Common myeloid progenitor, CD34-positive (primary cell): ENCODE data around the gene TEDDM1.
"Not testable (repeated sequence)": the region's sequence is repeated elsewhere in the genome, so short reads cannot be mapped to it uniquely, and the experiment has no call there.

Source experiments
- CTCF ChIA-PET: fragments of 350-600 bp; sonication (Branson Sonifier 250); formaldehyde crosslinking; loops from one replicate; lab custom pipeline; 2021; ENCODE audit warnings: antibody characterized with exemption; lab: Charles Lee
- POLR2A ChIA-PET: fragments of 350-600 bp; sonication (Branson Sonifier 250); formaldehyde crosslinking; loops from one replicate; lab custom pipeline; 2021; ENCODE audit warnings: antibody characterized with exemption; lab: Charles Lee
- DNase-seq, 3 donors: peaks; one replicate each; pipeline versions ENCODE4 v3.0.0 to v3.0.0-alpha.2; 2013
- H3K27ac ChIP-seq, 2 experiments: 1 replicate in 1 of 2; 2 replicates in 1 of 2; pipeline ENCODE4 v1.7.0; 2013; ENCODE audit warnings: inconsistent platforms in 2 of 2, low read length in 2 of 2, mild to moderate bottlenecking in 2 of 2, low read depth in 1 of 2, moderate library complexity in 1 of 2; ENCODE audit not compliant: severe bottlenecking in 2 of 2, insufficient read depth in 1 of 2, poor library complexity in 1 of 2
- H3K27me3 ChIP-seq, 5 experiments: replicated peaks in 2 of 5; 1 replicate in 3 of 5; 2 replicates in 2 of 5; pipeline versions ENCODE4 v1.6.1 to v1.7.0; 2013; ENCODE audit warnings: low read length in 4 of 5, mild to moderate bottlenecking in 2 of 5, moderate library complexity in 2 of 5, inconsistent platforms in 1 of 5; ENCODE audit not compliant: insufficient read depth in 5 of 5, control insufficient read depth in 4 of 5
- H3K36me3 ChIP-seq, 4 experiments: 1 replicate in 2 of 4; 2 replicates in 2 of 4; pipeline versions ENCODE4 v1.6.1 to v1.7.0; 2013; ENCODE audit warnings: low read length in 3 of 4, control low read depth in 1 of 4, mild to moderate bottlenecking in 1 of 4; ENCODE audit not compliant: control insufficient read depth in 4 of 4, insufficient read depth in 4 of 4
- H3K4me1 ChIP-seq, 4 experiments: 1 replicate in 3 of 4; 2 replicates in 1 of 4; pipeline versions ENCODE4 v1.6.1 to v1.7.1; 2013; ENCODE audit warnings: low read length in 3 of 4, mild to moderate bottlenecking in 3 of 4, control low read depth in 1 of 4, inconsistent platforms in 1 of 4, moderate library complexity in 1 of 4; ENCODE audit not compliant: control insufficient read depth in 4 of 4, insufficient read depth in 4 of 4; ENCODE audit errors: control extremely low read depth in 1 of 4
- H3K4me3 ChIP-seq, 7 experiments: 1 replicate in 4 of 7; 2 replicates in 3 of 7; pipeline versions ENCODE4 v1.5.1 to v1.7.0; 2013; ENCODE audit warnings: mild to moderate bottlenecking in 7 of 7, low read length in 6 of 7, moderate library complexity in 6 of 7, inconsistent platforms in 2 of 7, low read depth in 2 of 7, control low read depth in 1 of 7; ENCODE audit not compliant: insufficient read depth in 4 of 7, control insufficient read depth in 1 of 7; ENCODE audit errors: extremely low read depth in 1 of 7
- H3K9me3 ChIP-seq, 5 experiments: 1 replicate in 4 of 5; 2 replicates in 1 of 5; pipeline versions ENCODE4 v1.6.1 to v1.7.1; 2013; ENCODE audit warnings: low read length in 4 of 5, mild to moderate bottlenecking in 2 of 5, inconsistent platforms in 1 of 5, low read depth in 1 of 5, moderate library complexity in 1 of 5; ENCODE audit not compliant: control insufficient read depth in 4 of 5, insufficient read depth in 2 of 5; ENCODE audit errors: control extremely low read depth in 1 of 5
- WGBS: methylation state at CpG from one replicate; pipeline ENCODE4 v1.1.5; 2013; ENCODE audit not compliant: insufficient coverage; 5-methylcytosine and 5-hydroxymethylcytosine counted together

Gene TEDDM1

DNA sequence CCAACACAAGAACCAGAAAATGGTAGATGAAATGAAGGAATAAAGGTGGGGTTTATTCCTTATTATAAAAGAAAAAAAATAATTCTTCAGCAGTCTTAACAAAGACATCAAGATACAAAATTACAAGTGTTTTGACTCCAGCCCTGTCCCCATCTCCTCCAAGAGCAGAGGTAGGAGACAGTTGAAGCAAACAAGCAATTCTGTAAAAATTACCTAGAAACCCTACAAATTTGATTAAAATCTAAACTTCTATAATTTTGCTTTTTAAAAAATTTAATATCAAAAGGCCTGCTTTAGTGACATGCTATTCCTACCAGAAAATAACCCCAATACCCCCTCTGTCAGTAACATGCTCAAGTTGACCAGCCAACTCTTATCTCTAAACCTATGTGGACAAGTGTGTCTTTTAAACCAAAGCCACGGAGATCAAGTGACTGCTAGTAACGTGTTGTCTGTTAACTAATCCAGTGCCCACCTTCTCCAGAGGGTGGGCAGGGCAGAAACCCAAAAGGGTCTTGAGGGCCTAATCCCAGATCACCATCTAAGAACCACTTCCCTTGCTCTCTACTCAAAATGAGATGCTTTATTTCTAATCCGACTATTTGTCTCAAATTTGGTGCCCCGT is 17.3 kb downstream of the TEDDM1 start:
- POLR2A ChIA-PET: no interaction called here
- H3K4me1 ChIP-seq: peaks cover 0 to 15% (median under 1%) of the 10 kb centered on the region in 4 experiments
- H3K27me3 ChIP-seq: no peaks in the 10 kb centered on the region
- H3K36me3 ChIP-seq: peaks cover 33 to 70% (median 57%) of the 10 kb centered on the region in 4 experiments
- CTCF ChIA-PET: interaction anchor here (0.6 to 2.8 kb wide), 4 partner anchors 14 to 309 kb away, joined by 3 to 11 read pairs (median 4); no protein-coding TSS in a partner anchor
- no peak overlapping the region for H3K4me3 ChIP-seq
- WGBS: 100% methylated on average over 2 of the region's 4 CpGs
- no peaks in the 10 kb centered on the region for H3K9me3 ChIP-seq
- no peak overlapping the region for H3K27ac ChIP-seq
- DNase-seq: no peak

GRCh38 chr1:182381962-182382819 is 18.3 kb downstream of the TEDDM1 start:
- ChIA-PET POLR2A (interaction anchor here (0.7 to 0.9 kb wide), 2 partner anchors 10 to 122 kb away, joined by 3 read pairs; partner anchors contain the start of gene GLUL), CTCF (interaction anchor here (0.6 to 2.8 kb wide), 4 partner anchors 15 to 309 kb away, joined by 3 to 11 read pairs (median 6); no protein-coding TSS in a partner anchor)
- no peak overlapping the region for H3K4me3 ChIP-seq
- peaks cover 0 to 6% (median 0%) of the 10 kb centered on the region in 4 experiments for H3K4me1 ChIP-seq
- peaks cover 33 to 60% (median 48%) of the 10 kb centered on the region in 4 experiments for H3K36me3 ChIP-seq
- no peaks in the 10 kb centered on the region for H3K9me3 ChIP-seq
- no peak overlapping the region for H3K27ac ChIP-seq
- no peak for DNase-seq
- no peaks in the 10 kb centered on the region for H3K27me3 ChIP-seq
- 96% methylated on average over 5 of the region's 9 CpGs for WGBS

DNA sequence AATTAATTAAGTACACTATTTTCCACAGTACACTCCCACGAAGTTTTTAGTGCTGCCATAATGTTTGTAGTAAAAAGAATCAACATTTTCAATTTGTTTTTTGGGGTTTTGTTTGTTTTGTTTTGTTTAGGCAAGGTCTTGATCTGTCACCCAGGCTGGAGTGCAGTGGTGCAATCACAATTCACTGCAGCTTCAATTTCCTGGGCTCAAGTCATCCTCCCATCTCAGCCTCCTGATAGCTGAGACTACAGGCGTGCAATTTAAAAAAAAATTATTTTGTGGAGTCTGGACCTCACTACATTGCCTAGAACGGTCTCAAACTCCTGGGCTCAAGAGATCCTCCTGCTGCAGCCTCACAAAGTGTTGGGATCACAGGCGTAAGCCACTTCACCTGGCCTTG is 20.3 kb downstream of the TEDDM1 start:
- Histone ChIP-seq H3K4me3 (no peak overlapping the region), H3K27ac (no peak overlapping the region), H3K36me3 (peaks cover 16 to 40% (median 29%) of the 10 kb centered on the region in 4 experiments), H3K4me1 (peaks cover 0 to 2% (median 0%) of the 10 kb centered on the region in 4 experiments), H3K9me3 (no peaks in the 10 kb centered on the region), H3K27me3 (no peaks in the 10 kb centered on the region)
- ChIA-PET POLR2A (no interaction called here), CTCF (interaction anchor here (2.8 kb wide), 1 partner anchor 237 kb away, joined by 11 read pairs; no protein-coding TSS in a partner anchor)
- WGBS: 100% methylated on average over 3 of the region's 4 CpGs
- no peak for DNase-seq

DNA sequence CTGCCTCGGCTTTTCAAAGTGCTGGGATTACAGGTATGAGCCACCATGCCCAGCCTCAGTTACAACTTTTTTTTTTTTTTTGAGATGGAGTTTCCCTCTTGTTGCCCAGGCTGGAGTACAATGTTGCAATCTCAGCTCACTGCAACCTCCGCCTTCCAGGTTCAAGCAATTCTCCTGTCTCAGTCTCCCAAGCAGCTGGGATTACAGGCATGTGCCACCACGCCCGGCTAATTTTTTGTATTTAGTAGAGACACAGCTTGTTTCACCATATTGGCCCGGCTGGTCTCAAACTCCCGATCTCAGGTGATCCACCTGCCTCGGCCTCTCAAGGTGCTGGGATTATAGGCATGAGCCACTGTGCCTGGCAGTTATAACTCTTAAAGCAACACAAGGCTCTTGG is 20.7 kb downstream of the TEDDM1 start:
- H3K9me3 ChIP-seq, DNase-seq, H3K4me1 ChIP-seq, H3K27ac ChIP-seq, H3K4me3 ChIP-seq, H3K27me3 ChIP-seq, CTCF ChIA-PET, POLR2A ChIA-PET: not testable (repeated sequence)
- H3K36me3 ChIP-seq: peaks cover 12 to 37% (median 27%) of the 10 kb centered on the region in 4 experiments
- WGBS: 95% methylated on average over 6 of the region's 7 CpGs

DNA sequence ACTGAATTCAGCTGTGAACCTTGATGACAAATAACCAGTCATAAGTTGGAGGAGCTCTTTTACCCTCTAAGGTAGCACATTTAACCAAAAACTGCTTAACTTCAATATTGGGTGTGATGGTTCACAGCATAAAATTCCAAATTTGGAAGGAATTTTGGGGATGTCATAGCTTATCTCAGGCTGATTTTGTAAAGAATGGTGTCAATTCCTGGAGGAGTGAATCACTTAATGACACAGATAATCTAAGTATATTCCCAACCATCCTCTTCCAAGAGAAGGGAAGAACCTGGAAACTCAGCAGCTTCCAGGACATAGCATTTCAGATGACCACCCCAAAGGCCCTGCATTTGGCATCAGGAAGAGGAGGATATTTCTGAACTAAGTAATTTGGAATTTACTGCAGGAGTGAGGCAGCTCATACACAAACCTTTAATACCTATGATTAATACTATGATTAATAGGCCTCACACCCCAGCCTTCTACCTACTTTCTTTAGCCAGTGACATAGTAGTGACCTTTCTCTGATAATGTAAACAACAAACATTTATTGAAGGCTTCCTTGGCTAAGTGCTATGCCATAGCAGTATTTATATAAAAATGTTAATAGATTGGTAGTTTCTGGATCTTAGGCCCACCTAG is 23.4 kb downstream of the TEDDM1 start:
- CTCF ChIA-PET: interaction anchor here (0.6 to 1.7 kb wide), 5 partner anchors 10 to 292 kb away, joined by 3 to 4 read pairs (median 3); no protein-coding TSS in a partner anchor
- H3K9me3 ChIP-seq: no peaks in the 10 kb centered on the region
- no peak overlapping the region for H3K4me3 ChIP-seq
- H3K27ac ChIP-seq: no peak overlapping the region
- peaks cover 0 to 13% (median 5%) of the 10 kb centered on the region in 4 experiments for H3K36me3 ChIP-seq
- POLR2A ChIA-PET: no interaction called here
- H3K27me3 ChIP-seq: no peaks in the 10 kb centered on the region
- no peaks in the 10 kb centered on the region for H3K4me1 ChIP-seq
- DNase-seq: no peak

DNA sequence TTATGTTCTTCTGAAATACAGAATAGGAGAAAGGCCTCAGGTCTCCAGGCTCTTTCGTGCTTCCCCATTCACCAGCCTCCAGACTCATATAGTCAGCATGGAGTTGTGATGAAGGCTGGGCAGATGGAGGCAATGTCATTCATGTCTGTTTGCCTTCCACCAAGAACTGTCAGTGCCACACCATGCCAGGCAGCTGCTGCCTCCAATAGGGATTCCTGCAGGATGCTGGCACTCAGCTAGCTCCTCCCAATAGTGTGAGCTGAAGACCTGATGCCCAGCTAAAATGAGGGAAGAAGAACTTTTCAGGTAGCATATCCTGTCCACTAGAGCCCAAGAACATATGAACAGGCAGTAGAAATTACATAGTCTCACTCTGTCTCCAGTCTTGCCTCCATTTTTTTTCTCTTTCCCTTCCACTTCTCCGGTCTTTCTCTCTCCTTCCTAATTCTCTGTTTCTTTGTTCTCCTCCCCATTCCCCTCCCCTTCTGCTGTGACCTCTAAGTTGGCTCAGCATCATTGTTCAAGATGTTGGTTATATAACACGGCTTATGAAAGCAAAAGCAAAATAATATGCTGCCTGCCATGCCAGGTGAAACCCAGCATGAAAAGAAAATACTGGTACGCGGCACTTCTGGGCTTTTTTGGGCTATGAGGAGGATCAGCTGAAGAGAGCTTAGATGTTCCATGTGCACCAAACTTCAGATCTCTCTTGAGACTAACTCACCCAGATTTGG is 26.2 kb downstream of the TEDDM1 start:
- H3K9me3 ChIP-seq: no peaks in the 10 kb centered on the region
- POLR2A ChIA-PET: no interaction called here
- H3K4me1 ChIP-seq: no peaks in the 10 kb centered on the region
- CTCF ChIA-PET: interaction anchor here (1.0 kb wide), 1 partner anchor 22 kb away, joined by 3 read pairs; no protein-coding TSS in a partner anchor
- no peaks in the 10 kb centered on the region for H3K36me3 ChIP-seq
- no peaks in the 10 kb centered on the region for H3K27me3 ChIP-seq
- no peak overlapping the region for H3K4me3 ChIP-seq
- DNase-seq: no peak
- no peak overlapping the region for H3K27ac ChIP-seq
- 96% methylated on average over 4 of the region's 5 CpGs for WGBS
